Liver (tissue), 9 donors: ENCODE measurements around the gene CNOT10. TPM values are rescaled to one million over a fixed set of nuclear protein-coding genes. Genes with fewer than 3 reads are reported as not detected.
A peak's percentile ranks its signal among the peaks of the same experiment; 100 is the strongest.

Source experiments
- DNase-seq: peaks from one replicate; pipeline ENCODE4 v3.0.0-alpha.2; 2017; ENCODE audit warnings: low spot score
- H3K27ac ChIP-seq, 2 donors: one replicate each; pipeline ENCODE4 v1.7.0; 2013; ENCODE audit warnings: inconsistent platforms in 2 of 2, low read length in 2 of 2, control low read depth in 1 of 2, low read depth in 1 of 2, mild to moderate bottlenecking in 1 of 2
- H3K27me3 ChIP-seq, 4 donors: one replicate each; pipeline versions ENCODE4 v1.6.1 to v1.7.0; 2013; ENCODE audit warnings: low read length in 3 of 4, inconsistent platforms in 1 of 4, mild to moderate bottlenecking in 1 of 4, moderate library complexity in 1 of 4; ENCODE audit not compliant: control insufficient read depth in 4 of 4, insufficient read depth in 4 of 4
- H3K36me3 ChIP-seq, 4 donors: one replicate each; pipeline versions ENCODE4 v1.6.1 to v1.7.0; 2013; ENCODE audit warnings: low read length in 3 of 4, mild to moderate bottlenecking in 3 of 4, low read depth in 1 of 4, moderate library complexity in 1 of 4; ENCODE audit not compliant: control insufficient read depth in 4 of 4, insufficient read depth in 3 of 4
- H3K4me1 ChIP-seq, 4 donors: one replicate each; pipeline versions ENCODE4 v1.6.1 to v1.7.0; 2013; ENCODE audit warnings: low read length in 3 of 4, mild to moderate bottlenecking in 3 of 4, moderate library complexity in 1 of 4; ENCODE audit not compliant: control insufficient read depth in 4 of 4, insufficient read depth in 4 of 4
- H3K4me3 ChIP-seq, 3 donors: one replicate each; pipeline versions ENCODE4 v1.6.1 to v1.7.0; 2013; ENCODE audit warnings: low read length in 3 of 3, control low read depth in 1 of 3, low read depth in 1 of 3, mild to moderate bottlenecking in 1 of 3
- H3K9ac ChIP-seq, 2 donors: one replicate each; pipeline ENCODE4 v1.7.0; 2013; ENCODE audit warnings: low read length in 2 of 2, mild to moderate bottlenecking in 2 of 2, moderate library complexity in 2 of 2, control low read depth in 1 of 2, low read depth in 1 of 2
- H3K9me3 ChIP-seq, 4 donors: one replicate each; pipeline versions ENCODE4 v1.6.1 to v1.7.0; 2013; ENCODE audit warnings: low read length in 3 of 4; ENCODE audit not compliant: control insufficient read depth in 4 of 4
- CTCF ChIP-seq: fragments of 150-350 bp; IDR thresholded peaks from 2 replicates; pipeline ENCODE4 v1.5.1; 2017; ENCODE audit warnings: improper control_type of control experiment, low read depth, low read length; ENCODE audit not compliant: missing input control
- HNF4G ChIP-seq: IDR thresholded peaks from 2 replicates; pipeline ENCODE4 v1.6.1; 2016; ENCODE audit warnings: antibody characterized with exemption
- MAX ChIP-seq: IDR thresholded peaks from 2 replicates; pipeline ENCODE4 v1.6.1; 2016; ENCODE audit warnings: antibody characterized with exemption
- NR2F2 ChIP-seq: IDR thresholded peaks from 2 replicates; pipeline ENCODE4 v1.6.1; 2016; ENCODE audit warnings: antibody characterized with exemption
- RXRA ChIP-seq, 2 donors: IDR thresholded peaks; 2 replicates each; pipeline ENCODE4 v1.6.1; 2017 to 2018; ENCODE audit warnings: antibody characterized with exemption in 2 of 2, mild to moderate bottlenecking in 1 of 2
- SP1 ChIP-seq: IDR thresholded peaks from 2 replicates; pipeline ENCODE4 v1.6.1; 2018; ENCODE audit warnings: antibody characterized with exemption, mild to moderate bottlenecking
- ZBTB33 ChIP-seq: IDR thresholded peaks from 2 replicates; pipeline ENCODE4 v1.6.1; 2016; ENCODE audit warnings: antibody characterized with exemption
- whole genome bisulfite sequencing: extraction: QIAGEN DNeasy Blood & Tissue Kit; methylation state at CpG from one replicate; pipeline ENCODE4 v1.1.7; 2013; 5-methylcytosine and 5-hydroxymethylcytosine counted together
- polyA plus RNA-seq, 2 donors: library from polyadenylated mRNA; stranded (reverse) in 1 of 2; unstranded in 1 of 2; fragments of 200-250 nt in 1 of 2; fragments of >200 nt in 1 of 2; fragmentation: Nextera tagmentation in 1 of 2; extraction: Ambion mirVana in 1 of 2; gene quantifications; one replicate each; pipeline versions ENCODE4 v1.2.1 to v1.2.3, GENCODE V29; 2013 to 2015
- total RNA-seq, 2 donors: library from RNA; depleted of rRNA; stranded (reverse); fragments of >200 nt; gene quantifications; one replicate each; pipeline ENCODE4 v1.2.3, GENCODE V29; 2014
- TF ChIP-seq, protein P1 (sequence below): IDR thresholded peaks from 2 replicates; pipeline ENCODE4 v1.6.1; 2016; ENCODE audit warnings: antibody characterized with exemption, mild to moderate bottlenecking
- TF ChIP-seq, protein P2 (sequence below): IDR thresholded peaks from 2 replicates; pipeline ENCODE4 v1.6.1; 2016; ENCODE audit warnings: antibody characterized with exemption
- donor health status: healthy.
- donor health status: healthy.
- donor health status: healthy.
- donor health status: healthy.
- donor health status: healthy.

Gene CNOT10
- total and polyA plus RNA-seq, 4 donors, result 6.7 to 19.6 (median 11.1) TPM

DNA sequence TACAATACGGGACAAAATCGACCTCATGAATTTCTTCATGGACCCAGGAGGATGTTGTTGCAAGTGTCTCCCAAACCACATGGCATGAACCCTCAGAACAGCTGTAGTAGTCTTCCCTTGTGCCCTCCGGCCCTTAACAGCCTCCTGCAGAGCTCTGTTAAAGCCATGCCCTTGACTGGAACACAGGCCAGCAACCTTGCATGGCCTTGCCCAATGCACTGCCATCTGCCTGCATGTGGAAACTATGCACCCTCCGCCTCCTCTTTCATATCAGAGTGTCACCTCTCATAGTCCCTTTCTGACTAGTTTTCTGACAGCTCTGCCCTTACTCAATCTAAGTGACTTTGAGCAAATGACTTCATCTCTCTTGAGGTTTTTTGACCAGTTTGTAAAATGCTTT lies 93.4 kb downstream of the CNOT10 start (continued):
- TF ChIP-seq, protein P1, sequence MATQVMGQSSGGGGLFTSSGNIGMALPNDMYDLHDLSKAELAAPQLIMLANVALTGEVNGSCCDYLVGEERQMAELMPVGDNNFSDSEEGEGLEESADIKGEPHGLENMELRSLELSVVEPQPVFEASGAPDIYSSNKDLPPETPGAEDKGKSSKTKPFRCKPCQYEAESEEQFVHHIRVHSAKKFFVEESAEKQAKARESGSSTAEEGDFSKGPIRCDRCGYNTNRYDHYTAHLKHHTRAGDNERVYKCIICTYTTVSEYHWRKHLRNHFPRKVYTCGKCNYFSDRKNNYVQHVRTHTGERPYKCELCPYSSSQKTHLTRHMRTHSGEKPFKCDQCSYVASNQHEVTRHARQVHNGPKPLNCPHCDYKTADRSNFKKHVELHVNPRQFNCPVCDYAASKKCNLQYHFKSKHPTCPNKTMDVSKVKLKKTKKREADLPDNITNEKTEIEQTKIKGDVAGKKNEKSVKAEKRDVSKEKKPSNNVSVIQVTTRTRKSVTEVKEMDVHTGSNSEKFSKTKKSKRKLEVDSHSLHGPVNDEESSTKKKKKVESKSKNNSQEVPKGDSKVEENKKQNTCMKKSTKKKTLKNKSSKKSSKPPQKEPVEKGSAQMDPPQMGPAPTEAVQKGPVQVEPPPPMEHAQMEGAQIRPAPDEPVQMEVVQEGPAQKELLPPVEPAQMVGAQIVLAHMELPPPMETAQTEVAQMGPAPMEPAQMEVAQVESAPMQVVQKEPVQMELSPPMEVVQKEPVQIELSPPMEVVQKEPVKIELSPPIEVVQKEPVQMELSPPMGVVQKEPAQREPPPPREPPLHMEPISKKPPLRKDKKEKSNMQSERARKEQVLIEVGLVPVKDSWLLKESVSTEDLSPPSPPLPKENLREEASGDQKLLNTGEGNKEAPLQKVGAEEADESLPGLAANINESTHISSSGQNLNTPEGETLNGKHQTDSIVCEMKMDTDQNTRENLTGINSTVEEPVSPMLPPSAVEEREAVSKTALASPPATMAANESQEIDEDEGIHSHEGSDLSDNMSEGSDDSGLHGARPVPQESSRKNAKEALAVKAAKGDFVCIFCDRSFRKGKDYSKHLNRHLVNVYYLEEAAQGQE, result no peak
- TF ChIP-seq ZBTB33 (no peak), NR2F2 (no peak), MAX (no peak)

- Histone ChIP-seq H3K9me3 (no peaks in the 10 kb centered on the region), H3K4me3 (peak overlapping the region in 1 of 3 donors; percentile 85), H3K9ac (no peak overlapping the region), H3K27ac (no peak overlapping the region), H3K36me3 (no peaks in the 10 kb centered on the region), H3K27me3 (no peaks in the 10 kb centered on the region), H3K4me1 (peaks cover 6 to 13% (median 9%) of the 10 kb centered on the region in 4 donors)
- TF ChIP-seq SP1 (no peak), RXRA (IDR thresholded peaks at IDR 0.05) (no peak), MAX (no peak), CTCF (no peak), HNF4G (no peak), NR2F2 (no peak)
- TF ChIP-seq, protein P2, sequence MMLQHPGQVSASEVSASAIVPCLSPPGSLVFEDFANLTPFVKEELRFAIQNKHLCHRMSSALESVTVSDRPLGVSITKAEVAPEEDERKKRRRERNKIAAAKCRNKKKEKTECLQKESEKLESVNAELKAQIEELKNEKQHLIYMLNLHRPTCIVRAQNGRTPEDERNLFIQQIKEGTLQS, result no peak
- TF ChIP-seq, protein P1, result no peak
- 86% methylated on average over 10 of the region's 10 CpGs for WGBS
- no peak for DNase-seq
Measured at GRCh38 chr3:32780071-32780734, 95.2 kb downstream of the CNOT10 start.
